Measurements from ENCODE around the gene PLEKHA7.
"Not testable (repeated sequence)": the region's sequence is repeated elsewhere in the genome, so short reads cannot be mapped to it uniquely, and the experiment has no call there.

PLEKHA7 gene

GRCh38 chr11:16924826-16925560 lies 89.2 kb downstream of the PLEKHA7 start:
- no peak for DNase-seq
- TF ChIP-seq CTCF (IDR thresholded peaks at IDR 0.05; ENCODE audit: low read depth, low read length) = no peak
- H3K27me3 ChIP-seq (ENCODE audit: insufficient read depth, low read depth, severe bottlenecking) = no peaks in the 10 kb centered on the region
- H3K4me3 ChIP-seq (ENCODE audit: low read depth, low read length) = no peak overlapping the region
- H3K27ac ChIP-seq = no peak overlapping the region
- no peaks in the 10 kb centered on the region for H3K9me3 ChIP-seq (ENCODE audit: severe bottlenecking)
- H3K36me3 ChIP-seq = no peaks in the 10 kb centered on the region

- no peak for TF ChIP-seq CTCF (IDR thresholded peaks at IDR 0.05; ENCODE audit: low read depth, low read length)
- H3K36me3 ChIP-seq = no peaks in the 10 kb centered on the region
- no peak for DNase-seq
- no peak overlapping the region for H3K4me3 ChIP-seq (ENCODE audit: low read depth, low read length)
- H3K27ac ChIP-seq = no peak overlapping the region
- H3K27me3 ChIP-seq (ENCODE audit: insufficient read depth, low read depth, severe bottlenecking) = no peaks in the 10 kb centered on the region
- H3K9me3 ChIP-seq (ENCODE audit: severe bottlenecking) = no peaks in the 10 kb centered on the region
Measured at GRCh38 chr11:16924462-16924825, 89.8 kb downstream of the PLEKHA7 start.

DNA sequence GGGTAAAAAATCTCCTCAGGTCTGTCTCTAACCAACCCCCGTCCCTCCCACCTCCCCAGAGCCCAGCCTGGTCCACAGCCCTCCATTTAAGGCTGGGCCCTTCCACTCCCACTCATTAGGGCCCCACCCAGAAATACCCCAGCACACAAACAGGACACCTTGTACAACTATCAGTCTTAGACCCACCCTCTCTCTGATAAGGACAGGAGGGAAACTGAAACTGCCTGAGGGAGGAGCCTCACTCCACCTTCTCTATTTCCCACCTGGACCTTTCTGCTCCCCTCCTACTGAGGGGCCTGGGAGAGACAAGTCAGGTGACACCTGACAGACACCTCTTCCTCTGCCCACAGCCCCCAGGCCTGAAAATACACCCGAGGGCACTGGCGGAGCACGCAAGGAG lies 90.2 kb downstream of the PLEKHA7 start:
- H3K36me3 ChIP-seq = no peaks in the 10 kb centered on the region
- TF ChIP-seq CTCF (IDR thresholded peaks at IDR 0.05; ENCODE audit: low read depth, low read length) = no peak
- DNase-seq = no peak
- no peaks in the 10 kb centered on the region for H3K9me3 ChIP-seq (ENCODE audit: severe bottlenecking)
- no peak overlapping the region for H3K4me3 ChIP-seq (ENCODE audit: low read depth, low read length)
- no peak overlapping the region for H3K27ac ChIP-seq
- no peaks in the 10 kb centered on the region for H3K27me3 ChIP-seq (ENCODE audit: insufficient read depth, low read depth, severe bottlenecking)

- no peak for TF ChIP-seq CTCF (IDR thresholded peaks at IDR 0.05; ENCODE audit: low read depth, low read length)
- H3K4me3 ChIP-seq (ENCODE audit: low read depth, low read length) = no peak overlapping the region
- 0 out of 2 replicates have a peak, but pooled peaks cover 3% of the 10 kb centered on the region for H3K36me3 ChIP-seq
- H3K27me3 ChIP-seq (ENCODE audit: insufficient read depth, low read depth, severe bottlenecking) = no peaks in the 10 kb centered on the region
- H3K9me3 ChIP-seq (ENCODE audit: severe bottlenecking) = no peaks in the 10 kb centered on the region
- H3K27ac ChIP-seq = no peak overlapping the region
- no peak for DNase-seq
Measured at GRCh38 chr11:16921668-16922067, 92.5 kb downstream of the PLEKHA7 start.

DNA sequence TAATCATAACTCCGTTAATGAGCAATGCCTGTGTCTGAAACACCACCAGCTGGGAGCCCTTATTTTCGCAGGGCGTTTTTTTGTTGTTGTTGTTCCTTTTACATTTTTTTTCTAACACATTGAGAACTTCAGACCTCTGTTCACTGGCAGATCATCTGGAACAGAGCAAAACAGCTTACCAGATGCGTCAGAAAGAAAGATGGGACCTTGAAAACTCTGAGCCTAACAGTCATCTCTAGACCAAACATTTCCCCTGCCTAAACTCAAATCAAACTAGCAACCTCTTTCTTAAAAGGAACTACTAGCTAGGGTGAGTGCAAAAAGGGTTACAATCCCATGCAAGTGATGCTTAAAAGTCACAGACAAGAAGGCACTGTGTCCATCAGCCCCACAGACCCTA lies 93.2 kb downstream of the PLEKHA7 start:
- Histone ChIP-seq H3K36me3 (0 out of 2 replicates have a peak, but pooled peaks cover 3% of the 10 kb centered on the region), H3K4me3 (ENCODE audit: low read depth, low read length) (no peak overlapping the region), H3K27ac (no peak overlapping the region), H3K9me3 (ENCODE audit: severe bottlenecking) (no peaks in the 10 kb centered on the region), H3K27me3 (ENCODE audit: insufficient read depth, low read depth, severe bottlenecking) (no peaks in the 10 kb centered on the region)
- no peak for TF ChIP-seq CTCF (IDR thresholded peaks at IDR 0.05; ENCODE audit: low read depth, low read length)
- DNase-seq = no peak

DNA sequence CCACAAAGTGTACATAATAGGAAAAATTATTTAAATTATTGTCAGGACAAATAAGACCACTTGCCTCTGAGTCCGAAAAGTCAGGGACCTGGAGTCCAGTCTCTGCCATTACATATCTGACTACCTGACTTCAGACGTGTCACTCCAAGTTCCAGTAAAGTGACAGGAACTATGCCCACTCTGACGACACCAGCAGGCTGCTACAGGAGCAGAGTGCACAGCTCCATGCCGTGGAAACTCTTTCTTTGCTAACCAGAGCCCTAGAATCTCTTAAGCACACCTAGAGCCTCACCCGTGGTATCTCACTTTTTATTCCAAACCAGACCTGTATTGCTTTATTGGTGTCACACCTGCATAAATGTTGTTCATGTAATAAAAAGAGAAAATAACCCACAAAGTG lies 93.7 kb downstream of the PLEKHA7 start:
- no peak overlapping the region for H3K4me3 ChIP-seq (ENCODE audit: low read depth, low read length)
- no peaks in the 10 kb centered on the region for H3K9me3 ChIP-seq (ENCODE audit: severe bottlenecking)
- no peak overlapping the region for H3K27ac ChIP-seq
- DNase-seq = no peak
- no peaks in the 10 kb centered on the region for H3K27me3 ChIP-seq (ENCODE audit: insufficient read depth, low read depth, severe bottlenecking)
- H3K36me3 ChIP-seq = 0 out of 2 replicates have a peak, but pooled peaks cover 3% of the 10 kb centered on the region
- TF ChIP-seq CTCF (IDR thresholded peaks at IDR 0.05; ENCODE audit: low read depth, low read length) = no peak

- H3K4me3 ChIP-seq (ENCODE audit: low read depth, low read length); H3K27ac ChIP-seq; H3K9me3 ChIP-seq (ENCODE audit: severe bottlenecking); DNase-seq; H3K27me3 ChIP-seq (ENCODE audit: insufficient read depth, low read depth, severe bottlenecking); H3K36me3 ChIP-seq: not testable (repeated sequence)
Measured at GRCh38 chr11:16918543-16919182, 95.6 kb downstream of the PLEKHA7 start.

Data from WERI-Rb-1 (cell line).